ENCODE data around the gene PPP1R14C. TPM values are rescaled to one million over a fixed set of nuclear protein-coding genes. Genes with fewer than 3 reads are reported as not detected.

The PPP1R14C gene
- total and polyA plus RNA-seq, 2 experiments from 2014 or later, result 1.1 to 1.4 TPM

- H2AFZ ChIP-seq, result peak overlapping the region; percentile 89; the same call in 1 of the 2 replicates
- Mint-ChIP-seq H3K4me3 (peak overlapping the region; percentile 76), H3K9me3 (no peaks in the 10 kb centered on the region), H3K36me3 (ENCODE audit: low read depth) (no peaks in the 10 kb centered on the region), H3K27ac (no peak overlapping the region), H3K4me1 (peaks cover 19% of the 10 kb centered on the region), H3K27me3 (ENCODE audit: insufficient read depth, low read depth, poor library complexity) (peaks cover 49% of the 10 kb centered on the region)
- peaks cover 75% of the 10 kb centered on the region for H3K27me3 ChIP-seq (ENCODE audit: insufficient read depth)
- no peak overlapping the region for H3K27ac ChIP-seq (ENCODE audit: low read depth)
- H3K36me3 ChIP-seq (ENCODE audit: insufficient read depth), result no peaks in the 10 kb centered on the region
- H3K9me2 ChIP-seq (ENCODE audit: insufficient read depth), result no peaks in the 10 kb centered on the region
- peak overlapping the region; percentile 68 for H3K4me3 ChIP-seq
- peaks cover 6% of the 10 kb centered on the region; the same call in 1 of the 2 replicates for H3F3A ChIP-seq (replicated peaks; ENCODE audit: low read depth)
- H4K20me1 ChIP-seq (replicated peaks; ENCODE audit: insufficient read depth), result 0 out of 2 replicates have a peak, but pooled peaks cover 6% of the 10 kb centered on the region
- ATAC-seq (no peak), DNase-seq (ENCODE audit: low spot score) (no peak)
- H3K4me2 ChIP-seq, result peak overlapping the region; percentile 85
- TF ChIP-seq EZH2 (IDR thresholded peaks at IDR 0.05; ENCODE audit: low read depth, unreplicated experiment) (peak; percentile 78), REST (IDR thresholded peaks at IDR 0.05; ENCODE audit: unreplicated experiment) (no peak)
- no peaks in the 10 kb centered on the region for H3K79me2 ChIP-seq (replicated peaks; ENCODE audit: insufficient read depth)
- peaks cover 9% of the 10 kb centered on the region; the same call in 1 of the 2 replicates for H3K4me1 ChIP-seq (ENCODE audit: insufficient read depth)
Measured at GRCh38 chr6:150144294-150144868, 1.5 kb downstream of the PPP1R14C start.

GRCh38 chr6:150145427-150145826 lies 2.6 kb downstream of the PPP1R14C start:
- peaks cover 19% of the 10 kb centered on the region for H3K4me1 ChIP-seq (ENCODE audit: insufficient read depth)
- no peak overlapping the region for H3K4me3 Mint-ChIP-seq
- H3K27me3 ChIP-seq (ENCODE audit: insufficient read depth), result peaks cover 73% of the 10 kb centered on the region

More at GRCh38 chr6:150145427-150145826, 2.6 kb downstream of the PPP1R14C start:
- no peak overlapping the region for H3K4me2 ChIP-seq
- DNase-seq (ENCODE audit: low spot score) (no peak), ATAC-seq (no peak)
- no peaks in the 10 kb centered on the region for H3K36me3 Mint-ChIP-seq (ENCODE audit: low read depth)
- H3K27ac Mint-ChIP-seq, result no peak overlapping the region
- no peaks in the 10 kb centered on the region for H3K9me3 Mint-ChIP-seq
- H3F3A ChIP-seq (replicated peaks; ENCODE audit: low read depth), result peaks cover 6% of the 10 kb centered on the region; the same call in 1 of the 2 replicates
- H3K27me3 Mint-ChIP-seq (ENCODE audit: insufficient read depth, low read depth, poor library complexity), result peaks cover 49% of the 10 kb centered on the region
- H3K79me2 ChIP-seq (replicated peaks; ENCODE audit: insufficient read depth), result no peaks in the 10 kb centered on the region
- no peaks in the 10 kb centered on the region for H3K9me2 ChIP-seq (ENCODE audit: insufficient read depth)
- no peaks in the 10 kb centered on the region for H3K36me3 ChIP-seq (ENCODE audit: insufficient read depth)
- no peak overlapping the region for H3K4me3 ChIP-seq
- TF ChIP-seq EZH2 (IDR thresholded peaks at IDR 0.05; ENCODE audit: low read depth, unreplicated experiment) (peak; percentile 3), REST (IDR thresholded peaks at IDR 0.05; ENCODE audit: unreplicated experiment) (no peak)
- H3K4me1 Mint-ChIP-seq, result peaks cover 28% of the 10 kb centered on the region
- 0 out of 2 replicates have a peak, but pooled peaks cover 6% of the 10 kb centered on the region for H4K20me1 ChIP-seq (replicated peaks; ENCODE audit: insufficient read depth)
- H3K27ac ChIP-seq (ENCODE audit: low read depth), result no peak overlapping the region
- no peak overlapping the region for H2AFZ ChIP-seq
